PC-3 (cell line): ENCODE results near the gene SLC16A11. TPM values are rescaled to one million over a fixed set of nuclear protein-coding genes. Genes with fewer than 3 reads are reported as not detected.
A peak's percentile ranks its signal among the peaks of the same experiment; 100 is the strongest.

Experiments used
- ATAC-seq: fragments of 200-7000 bp; cut with Tn5 transposase; 2 replicates; pipeline ENCODE4 v1.9.1; 2020; ENCODE audit warnings: mild to moderate bottlenecking, moderate library complexity
- BruUV-seq: library from RNA; stranded (reverse); fragments of 400-500 nt; replicated peaks from 2 replicates; lab custom pipeline; 2021; lab: Mats Ljungman, UMichigan
- CTCF ChIA-PET: fragments of 300-600 bp; sonication (Branson Sonifier 250); formaldehyde crosslinking; loops from one replicate; lab custom pipeline; 2022; ENCODE audit warnings: antibody characterized with exemption; lab: Charles Lee
- POLR2A ChIA-PET: fragments of 300-600 bp; sonication (Branson Sonifier 250); formaldehyde crosslinking; loops from one replicate; lab custom pipeline; 2022; ENCODE audit warnings: antibody characterized with exemption; ENCODE audit not compliant: unreplicated experiment; lab: Charles Lee
- DNase-seq: peaks from one replicate; pipeline ENCODE4 v3.0.0-alpha.2; 2015
- H2AFZ ChIP-seq: fragments of 300-600 bp; sonication (generic); 2 replicates; pipeline ENCODE4 v1.6.0; 2016; ENCODE audit warnings: antibody characterized with exemption, low read length
- H3F3A ChIP-seq: fragments of 300-600 bp; sonication (generic); one replicate; pipeline ENCODE4 v1.6.0; 2017; ENCODE audit warnings: antibody characterized with exemption, low read length, control low read depth, mild to moderate bottlenecking; ENCODE audit not compliant: unreplicated experiment
- H3K27ac ChIP-seq: fragments of 300-600 bp; sonication (generic); 2 replicates; pipeline ENCODE4 v1.5.1; 2016; ENCODE audit warnings: mild to moderate bottlenecking, low read length
- H3K27me3 ChIP-seq: fragments of 300-600 bp; sonication (generic); 2 replicates; pipeline ENCODE4 v1.6.1; 2016; ENCODE audit warnings: low read length, mixed read lengths
- H3K36me3 ChIP-seq: fragments of 300-600 bp; sonication (generic); 2 replicates; pipeline ENCODE4 v1.6.1; 2016; ENCODE audit warnings: low read depth, mixed run types, low read length, mixed read lengths
- H3K4me1 ChIP-seq: fragments of 300-600 bp; sonication (generic); 2 replicates; pipeline ENCODE4 v1.5.1; 2016; ENCODE audit warnings: low read length; ENCODE audit not compliant: insufficient read depth
- H3K4me2 ChIP-seq: fragments of 300-600 bp; sonication (generic); 2 replicates; pipeline ENCODE4 v1.6.0; 2016; ENCODE audit warnings: low read length
- H3K4me3 ChIP-seq: fragments of 300-600 bp; sonication (generic); 2 replicates; pipeline ENCODE4 v1.5.1; 2016; ENCODE audit warnings: mild to moderate bottlenecking, low read length, mixed read lengths
- H3K79me2 ChIP-seq: fragments of 300-600 bp; sonication (generic); 2 replicates; pipeline ENCODE4 v1.6.1; 2017; ENCODE audit warnings: low read length, mixed read lengths
- H3K9ac ChIP-seq: fragments of 300-600 bp; sonication (generic); 2 replicates; pipeline ENCODE4 v1.6.0; 2016; ENCODE audit warnings: mild to moderate bottlenecking, low read length
- H3K9me2 ChIP-seq: fragments of 300-600 bp; sonication (generic); replicated peaks from 2 replicates; pipeline ENCODE4 v1.6.1; 2016; ENCODE audit warnings: mixed run types, low read length, mixed read lengths
- H3K9me3 ChIP-seq: fragments of 300-600 bp; sonication (generic); 2 replicates; pipeline ENCODE4 v1.6.1; 2016; ENCODE audit warnings: low read length, mixed read lengths
- H4K20me1 ChIP-seq: fragments of 300-600 bp; sonication (generic); 2 replicates; pipeline ENCODE4 v1.6.1; 2016; ENCODE audit warnings: low read length, mixed read lengths
- CTCF ChIP-seq: fragments of 300-600 bp; sonication (generic); conservative IDR thresholded peaks from 2 replicates; pipeline ENCODE4 v1.5.1; 2017; ENCODE audit warnings: antibody characterized with exemption, low read depth, mild to moderate bottlenecking, low read length
- EZH2 ChIP-seq: fragments of 300-600 bp; sonication (generic); IDR thresholded peaks from one replicate; pipeline ENCODE4 v1.6.1; 2017; ENCODE audit warnings: antibody characterized with exemption, mild to moderate bottlenecking, low read length; ENCODE audit not compliant: unreplicated experiment
- EZH2phosphoT487 ChIP-seq: fragments of 300-600 bp; sonication (generic); IDR thresholded peaks from 2 replicates; pipeline ENCODE4 v1.6.1; 2018; ENCODE audit warnings: mild to moderate bottlenecking, antibody characterized with exemption, low read length, borderline replicate concordance
- intact Hi-C: fragments of 100-400 bp; cut with micrococcal nuclease; formaldehyde crosslinking; loops from 2 replicates; pipeline ENCODE4 v1.9.0; 2023
- total RNA-seq: library from RNA; depleted of rRNA; stranded (reverse); fragments of >200 nt; gene quantifications from 2 replicates; pipeline ENCODE4 v1.2.3, GENCODE V29; 2014

Gene SLC16A11
- total RNA-seq, 1 experiment from 2014 or later, result not detected

- Histone ChIP-seq H3F3A (no peaks in the 10 kb centered on the region), H3K36me3 (peaks cover 7% of the 10 kb centered on the region), H3K9me3 (no peaks in the 10 kb centered on the region), H3K79me2 (0 out of 2 replicates have a peak, but pooled peaks cover 3% of the 10 kb centered on the region), H3K9me2 (no peaks in the 10 kb centered on the region), H3K9ac (no peak overlapping the region), H3K27ac (no peak overlapping the region), H3K27me3 (no peaks in the 10 kb centered on the region), H2AFZ (no peak overlapping the region), H4K20me1 (0 out of 2 replicates have a peak, but pooled peaks cover 2% of the 10 kb centered on the region), H3K4me1 (no peaks in the 10 kb centered on the region), H3K4me2 (no peak overlapping the region), H3K4me3 (no peak overlapping the region)
- ChIA-PET CTCF (interaction anchor here (1.0 kb wide), 1 partner anchor 88 kb away, joined by 6 read pairs; no protein-coding TSS in a partner anchor), POLR2A (no interaction called here)
- no peak for ATAC-seq
- BruUV-seq, result no TSS peak
- TF ChIP-seq CTCF (no peak), EZH2phosphoT487 (no peak), EZH2 (no peak)
- no peak for DNase-seq
- intact Hi-C loops, result loop anchor here (2.0 kb wide), 1 partner anchor 93 kb away; no protein-coding TSS in a partner anchor
Measured at GRCh38 chr17:7003745-7004144, 40.1 kb downstream of the SLC16A11 start.

GRCh38 chr17:7002288-7003047 lies 41.4 kb downstream of the SLC16A11 start:
- H3F3A ChIP-seq, result no peaks in the 10 kb centered on the region
- DNase-seq, result no peak
- POLR2A ChIA-PET, result no interaction called here
- H3K4me1 ChIP-seq, result no peaks in the 10 kb centered on the region
- intact Hi-C loops, result no loop called here
- H3K36me3 ChIP-seq, result peaks cover 7% of the 10 kb centered on the region
- TF ChIP-seq CTCF (no peak), EZH2 (no peak), EZH2phosphoT487 (no peak)
- H3K9ac ChIP-seq, result no peak overlapping the region
- H3K9me2 ChIP-seq, result no peaks in the 10 kb centered on the region
- H4K20me1 ChIP-seq, result 0 out of 2 replicates have a peak, but pooled peaks cover 2% of the 10 kb centered on the region
- no TSS peak for BruUV-seq
- ATAC-seq, result no peak
- H3K79me2 ChIP-seq, result 0 out of 2 replicates have a peak, but pooled peaks cover 3% of the 10 kb centered on the region
- no peaks in the 10 kb centered on the region for H3K9me3 ChIP-seq
- H3K27ac ChIP-seq, result no peak overlapping the region
- H3K4me3 ChIP-seq, result no peak overlapping the region
- CTCF ChIA-PET, result no interaction called here
- H2AFZ ChIP-seq, result no peak overlapping the region
- H3K4me2 ChIP-seq, result no peak overlapping the region
- H3K27me3 ChIP-seq, result no peaks in the 10 kb centered on the region

GRCh38 chr17:7001318-7001961 lies 42.5 kb downstream of the SLC16A11 start:
- H3K9ac ChIP-seq, result no peak overlapping the region
- H4K20me1 ChIP-seq, result 0 out of 2 replicates have a peak, but pooled peaks cover 2% of the 10 kb centered on the region
- no peaks in the 10 kb centered on the region for H3K27me3 ChIP-seq
- no peaks in the 10 kb centered on the region for H3F3A ChIP-seq
- no peak overlapping the region for H2AFZ ChIP-seq
- TF ChIP-seq EZH2phosphoT487, result no peak
- TF ChIP-seq EZH2, result no peak
- peak; percentile 32; the same call in 1 of the 2 replicates for TF ChIP-seq CTCF
- H3K27ac ChIP-seq, result no peak overlapping the region
- ATAC-seq, result no peak
- intact Hi-C loops, result no loop called here
- no peaks in the 10 kb centered on the region for H3K4me1 ChIP-seq
- ChIA-PET POLR2A (no interaction called here), CTCF (no interaction called here)
- H3K9me3 ChIP-seq, result no peaks in the 10 kb centered on the region
- no peak overlapping the region for H3K4me2 ChIP-seq
- H3K79me2 ChIP-seq, result no peaks in the 10 kb centered on the region
- no TSS peak for BruUV-seq
- no peaks in the 10 kb centered on the region for H3K9me2 ChIP-seq
- DNase-seq, result no peak
- H3K4me3 ChIP-seq, result no peak overlapping the region
- H3K36me3 ChIP-seq, result peaks cover 7% of the 10 kb centered on the region
